Measurements from ENCODE around the gene FIBP.
A peak's percentile ranks its signal among the peaks of the same experiment; 100 is the strongest.

FIBP gene

DNA sequence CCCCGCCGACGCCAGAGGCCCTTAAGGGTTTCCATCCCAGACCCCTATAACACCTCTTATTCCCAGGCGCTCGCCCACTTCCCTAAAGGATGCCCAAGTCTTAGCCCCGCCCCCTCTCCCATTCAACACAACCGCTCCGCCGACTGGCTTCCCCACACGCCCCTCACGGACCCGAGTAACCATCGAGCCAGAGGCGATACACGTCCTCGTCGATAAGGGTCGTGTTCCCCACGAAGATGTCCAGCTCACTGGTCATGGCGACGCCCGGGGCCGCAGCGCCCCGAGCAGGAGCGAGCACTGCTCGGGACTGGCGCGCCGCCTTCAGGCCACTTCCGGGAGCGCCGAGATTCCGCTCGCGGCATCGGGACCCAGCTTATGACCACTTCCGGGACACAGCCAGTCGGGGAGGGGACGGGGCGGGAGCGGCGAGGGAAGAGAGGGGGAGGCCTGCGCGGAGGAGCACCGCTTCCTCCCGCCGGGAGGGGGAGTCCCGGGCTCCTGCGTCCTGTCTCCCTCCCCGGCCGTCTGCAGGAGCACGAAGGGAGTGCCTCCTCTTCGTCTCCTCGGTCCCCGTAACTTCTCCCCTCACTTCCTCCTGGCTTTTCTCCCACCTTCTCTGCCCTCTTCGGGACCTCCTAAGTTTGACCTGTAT lies at the start of gene FIBP:
TSS of gene FIBP (minus strand) at position 309 of the 652 bp plus-strand sequence. CDS start at position 256, 53 bp downstream.
- DNase-seq (ENCODE audit: low spot score) = peak; percentile 97

DNA sequence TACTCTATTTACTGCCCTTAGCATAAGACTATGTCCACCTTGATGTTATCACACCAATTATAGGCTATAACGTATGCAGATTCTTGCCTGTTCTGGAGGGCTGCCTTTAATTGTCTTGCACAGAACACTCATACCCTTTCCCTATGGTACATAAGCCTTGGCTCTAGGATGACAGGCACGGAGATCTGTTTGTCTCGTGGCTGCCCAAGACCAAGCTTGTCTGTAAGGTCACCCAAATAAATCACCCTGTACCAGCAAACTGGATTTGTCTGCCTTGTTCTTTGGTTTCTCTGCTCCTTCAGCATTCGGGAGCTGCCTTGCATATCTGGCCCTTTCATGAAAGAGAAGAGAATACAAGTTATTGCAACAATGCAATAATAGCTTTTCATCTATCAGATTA lies 49.5 kb upstream of the FIBP start:
- DNase-seq (ENCODE audit: low spot score) = no peak

DNA sequence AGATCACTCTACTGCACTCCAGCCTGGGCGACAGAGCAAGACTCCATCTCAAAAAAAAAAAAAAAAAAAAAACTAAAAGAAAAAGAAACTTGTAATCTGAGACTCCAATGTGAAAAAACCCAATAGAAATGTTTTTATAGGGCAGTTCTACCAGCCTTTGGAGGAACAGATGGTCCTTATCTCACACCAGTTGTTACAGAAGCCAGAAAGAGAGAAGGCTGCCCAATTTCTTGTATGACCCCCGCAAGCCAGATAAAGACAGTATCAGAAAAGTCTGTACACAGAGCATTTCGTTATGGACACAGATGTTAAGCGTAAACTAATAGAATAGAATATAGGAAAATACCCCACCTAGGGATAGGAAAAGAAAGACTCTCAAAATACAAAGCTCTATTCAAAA lies 45.7 kb upstream of the FIBP start:
- no peak for DNase-seq (ENCODE audit: low spot score)

DNA sequence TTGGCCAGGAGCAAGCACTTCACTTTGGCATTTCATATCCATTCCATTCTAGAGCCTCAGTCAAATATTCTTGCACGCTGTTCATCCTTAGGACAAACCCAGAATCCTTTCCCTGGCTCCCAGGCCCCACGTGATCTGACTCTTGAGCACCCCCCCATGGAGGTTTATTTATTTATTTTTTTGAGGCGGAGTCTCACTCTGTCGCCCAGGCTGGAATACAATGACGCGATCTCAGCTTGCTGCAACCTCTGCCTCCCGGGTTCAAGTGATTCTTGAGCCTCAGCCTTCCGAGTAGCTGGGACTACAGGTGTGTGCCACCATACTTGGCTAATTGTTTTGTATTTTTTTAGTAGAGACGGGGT lies 44.3 kb upstream of the FIBP start:
- no peak for DNase-seq (ENCODE audit: low spot score)

DNA sequence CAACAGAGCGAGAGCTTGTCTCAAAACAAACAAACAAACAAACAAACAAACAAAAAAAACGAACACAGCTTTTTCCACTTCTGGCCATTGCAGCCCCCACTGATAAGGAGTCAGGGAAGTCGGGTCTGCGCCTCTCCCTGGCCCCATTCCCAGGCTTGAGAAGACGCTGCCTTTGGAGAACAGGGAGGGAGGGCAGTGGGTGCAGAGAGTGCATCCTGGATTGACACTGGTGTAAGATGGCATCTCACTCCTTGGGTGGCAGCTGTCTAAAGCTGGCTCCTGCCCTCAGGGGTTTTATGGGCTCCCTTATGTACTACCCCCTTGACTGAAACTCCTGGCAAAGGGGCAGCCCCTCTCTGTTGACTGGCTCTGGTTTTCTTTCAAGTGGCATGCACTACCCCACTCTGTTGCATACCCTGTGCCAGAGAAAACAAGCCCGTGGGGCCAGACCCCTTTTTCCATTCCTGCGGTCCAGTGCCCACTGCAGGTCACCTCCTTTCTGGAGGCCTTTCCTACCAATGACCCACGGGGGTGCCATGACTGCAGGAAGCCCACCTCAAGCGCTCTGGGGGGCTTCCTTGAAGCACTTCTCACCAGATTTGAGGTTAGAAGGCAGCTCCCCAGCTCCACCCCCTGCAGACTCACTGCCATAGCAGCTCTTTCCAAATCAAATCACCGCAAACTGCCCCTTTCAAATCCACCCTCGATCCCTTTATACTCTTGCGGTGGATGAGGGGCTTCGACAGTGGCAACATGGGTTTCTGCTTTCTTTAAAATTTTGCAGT lies 43.7 kb upstream of the FIBP start:
- DNase-seq (ENCODE audit: low spot score) = no peak

DNA sequence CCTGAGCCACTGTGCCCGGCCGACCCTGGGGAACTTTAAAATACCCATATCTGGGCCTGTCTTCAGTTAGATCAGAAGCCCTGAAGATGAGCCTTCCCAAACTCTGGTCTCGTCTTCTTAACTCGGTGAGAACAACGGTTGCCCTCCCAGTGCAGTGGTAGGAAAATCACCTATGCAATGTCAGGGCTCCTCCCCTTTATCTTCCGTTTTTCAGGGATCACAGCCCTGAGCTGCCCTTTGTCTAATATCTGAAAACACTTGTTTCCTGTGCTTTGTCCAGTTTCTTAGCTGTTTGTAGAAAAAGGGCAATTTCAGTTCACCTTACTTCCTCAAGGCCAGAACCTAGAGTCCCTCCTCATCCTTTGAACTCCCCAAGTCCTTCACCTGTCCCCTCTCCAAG lies 40.4 kb upstream of the FIBP start:
- DNase-seq (ENCODE audit: low spot score) = no peak

DNA sequence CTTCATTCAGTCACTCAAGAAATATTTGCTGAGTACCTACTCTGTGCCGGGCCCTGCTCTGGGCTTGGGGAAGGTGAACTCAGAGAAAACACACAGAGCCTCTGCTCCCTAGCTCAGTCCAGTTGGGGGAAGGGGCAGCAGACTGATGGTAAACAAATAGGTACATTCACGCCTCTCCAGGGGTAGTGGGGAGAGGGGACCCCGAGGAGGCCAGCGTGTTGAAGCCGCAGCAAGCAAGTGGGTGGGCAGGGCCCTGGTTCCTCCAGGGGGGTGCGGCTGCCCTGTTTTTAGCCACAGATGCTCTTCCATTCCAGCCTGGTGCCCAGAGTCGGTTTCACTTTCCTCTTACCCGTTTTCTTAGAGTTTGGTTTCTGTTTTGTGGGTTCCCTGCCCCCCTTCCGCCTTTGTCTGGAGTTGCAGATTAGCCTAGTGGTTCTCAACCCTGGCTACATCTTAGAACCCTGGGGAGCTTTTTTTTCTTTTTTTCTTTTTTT lies 39.7 kb upstream of the FIBP start:
- no peak for DNase-seq (ENCODE audit: low spot score)

DNA sequence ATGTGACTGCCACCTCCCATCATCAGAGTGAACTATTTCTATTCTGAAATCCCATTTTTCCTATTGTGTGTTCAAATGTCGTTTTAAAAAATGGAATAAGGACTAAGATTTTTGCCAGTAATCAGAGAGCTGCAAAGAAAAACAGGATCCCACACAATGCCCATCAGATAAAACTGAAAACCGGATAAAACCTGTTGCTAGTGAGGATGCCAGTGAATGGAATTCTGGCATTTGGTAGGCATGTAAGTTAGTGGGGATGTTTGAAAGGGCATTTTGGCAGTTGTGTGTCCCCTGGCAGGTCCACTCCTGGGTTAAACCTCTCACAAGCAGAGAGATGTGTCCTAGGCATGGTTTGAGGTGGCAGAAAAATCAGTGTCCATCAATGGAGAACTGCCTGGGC lies 37.1 kb upstream of the FIBP start:
- no peak for DNase-seq (ENCODE audit: low spot score)

DNA sequence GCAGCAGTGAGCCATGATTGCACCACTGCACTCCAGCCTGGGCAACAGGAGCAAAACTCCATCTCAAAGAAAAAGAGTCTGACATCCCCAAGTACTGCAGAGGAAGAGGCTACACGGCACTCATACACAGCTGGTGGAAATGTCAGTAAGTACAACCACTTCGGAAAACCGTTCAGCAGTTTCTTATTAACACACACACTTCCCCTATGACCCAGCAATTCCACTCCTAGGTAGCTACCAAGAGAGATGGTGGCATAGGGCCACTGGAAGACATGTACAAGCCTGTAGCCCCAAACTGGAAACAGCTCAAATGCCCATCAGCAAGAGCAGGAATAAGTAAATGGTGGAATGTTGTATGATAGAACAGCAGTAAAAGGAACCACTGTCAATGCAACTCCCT lies 34.3 kb upstream of the FIBP start:
- DNase-seq (ENCODE audit: low spot score) = no peak

DNA sequence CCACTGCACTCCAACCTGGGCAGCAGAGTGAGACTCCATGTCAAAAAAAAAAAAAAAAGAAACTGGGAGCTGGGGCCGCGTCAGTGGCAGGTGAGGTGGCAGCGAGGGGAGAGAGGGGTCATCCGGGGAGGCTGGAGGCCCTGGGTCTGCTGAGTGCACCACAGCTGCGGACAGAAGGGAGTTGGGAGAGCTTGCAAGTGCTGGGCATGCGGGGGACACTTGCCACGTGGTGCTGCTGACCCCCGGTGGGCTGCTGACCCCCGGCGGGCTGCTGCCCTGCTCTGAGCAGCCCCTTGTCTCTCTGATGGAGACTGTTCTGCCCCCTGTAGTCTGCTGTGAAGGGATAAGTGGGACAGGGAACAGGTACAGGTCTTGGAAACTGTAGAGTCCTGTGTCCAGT lies 33.6 kb upstream of the FIBP start:
- no peak for DNase-seq (ENCODE audit: low spot score)

DNA sequence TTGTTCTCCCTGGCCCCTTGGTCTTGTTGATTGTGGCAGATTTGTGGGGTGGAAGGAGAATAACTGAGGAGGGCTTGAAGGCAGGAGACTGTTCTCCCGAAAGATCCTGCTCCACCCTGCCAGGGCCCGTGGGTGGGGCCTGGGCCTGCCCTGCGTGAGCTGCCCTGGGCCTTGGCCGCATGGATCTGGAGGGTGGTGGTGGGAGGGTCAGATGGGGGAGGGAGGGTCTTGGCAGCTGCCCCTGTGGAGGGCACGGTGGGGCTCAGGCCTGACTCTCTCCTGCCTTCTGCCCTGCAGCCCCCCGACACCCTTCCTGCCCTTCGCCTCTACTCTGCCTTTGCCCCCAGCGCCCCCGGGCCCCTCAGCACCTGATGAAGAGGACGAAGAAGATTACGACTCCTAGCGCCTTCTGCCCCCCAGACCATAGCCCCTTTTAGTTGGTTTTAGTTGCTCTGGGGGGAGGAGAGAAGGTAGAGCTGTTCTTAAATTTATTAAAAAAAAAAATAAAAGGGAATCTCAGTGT lies 32.8 kb upstream of the FIBP start:
- DNase-seq (ENCODE audit: low spot score) = no peak

DNA sequence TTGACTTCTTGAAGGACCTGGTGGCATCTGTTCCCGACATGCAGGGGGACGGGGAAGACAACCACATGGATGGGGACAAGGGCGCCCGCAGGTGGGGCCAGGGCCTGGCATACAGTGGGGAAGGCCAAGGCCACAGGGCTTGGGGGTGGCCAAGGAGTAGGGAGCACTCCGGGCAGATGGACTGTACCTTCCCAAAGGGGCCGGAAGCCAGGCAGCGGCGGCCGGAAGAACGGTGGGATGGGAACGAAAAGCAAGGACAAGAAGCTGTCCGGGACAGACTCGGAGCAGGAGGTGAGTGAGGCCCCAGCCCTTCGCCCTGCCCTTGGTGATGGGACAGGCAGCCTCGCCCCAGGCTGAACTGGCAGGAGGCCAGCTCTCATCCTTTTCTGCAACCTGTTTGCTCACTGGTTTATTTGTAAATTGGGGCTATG lies 32.1 kb upstream of the FIBP start:
- DNase-seq (ENCODE audit: low spot score) = no peak

DNA sequence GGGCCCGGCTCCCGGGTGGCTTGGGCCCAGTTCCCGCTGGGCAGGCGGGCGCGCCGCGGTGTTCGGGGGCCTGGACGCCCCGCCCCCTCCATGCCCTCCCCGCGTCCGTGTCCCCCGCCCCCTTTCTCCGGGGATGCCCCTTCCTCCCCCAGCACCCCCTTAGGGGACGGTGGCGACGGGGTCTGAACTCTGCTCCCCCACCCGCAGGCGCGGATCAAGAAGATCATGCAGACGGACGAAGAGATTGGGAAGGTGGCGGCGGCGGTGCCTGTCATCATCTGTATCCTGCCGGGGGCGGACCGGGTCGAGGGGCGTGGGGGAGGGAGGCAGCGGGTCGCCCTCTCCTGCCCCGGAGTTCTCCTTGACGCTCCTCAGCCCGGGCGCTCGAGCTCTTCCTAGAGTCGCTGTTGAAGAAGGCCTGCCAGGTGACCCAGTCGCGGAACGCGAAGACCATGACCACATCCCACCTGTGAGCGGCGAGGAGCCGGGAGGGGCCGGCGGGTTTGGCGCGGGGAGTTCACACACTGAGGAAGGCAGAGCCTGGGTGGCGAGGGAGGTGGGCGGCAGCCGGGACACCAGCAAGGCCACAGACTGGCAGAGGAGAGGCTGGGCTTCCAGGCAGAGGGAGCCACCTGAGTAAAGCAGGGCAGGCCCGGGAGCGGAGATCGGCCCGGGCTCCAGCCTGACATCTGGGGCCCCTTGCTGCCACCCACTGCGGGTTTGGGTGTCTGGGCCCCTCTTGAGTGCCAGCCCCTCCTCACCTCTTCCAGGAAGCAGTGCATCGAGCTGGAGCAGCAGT lies 31.5 kb upstream of the FIBP start:
- no peak for DNase-seq (ENCODE audit: low spot score)

DNA sequence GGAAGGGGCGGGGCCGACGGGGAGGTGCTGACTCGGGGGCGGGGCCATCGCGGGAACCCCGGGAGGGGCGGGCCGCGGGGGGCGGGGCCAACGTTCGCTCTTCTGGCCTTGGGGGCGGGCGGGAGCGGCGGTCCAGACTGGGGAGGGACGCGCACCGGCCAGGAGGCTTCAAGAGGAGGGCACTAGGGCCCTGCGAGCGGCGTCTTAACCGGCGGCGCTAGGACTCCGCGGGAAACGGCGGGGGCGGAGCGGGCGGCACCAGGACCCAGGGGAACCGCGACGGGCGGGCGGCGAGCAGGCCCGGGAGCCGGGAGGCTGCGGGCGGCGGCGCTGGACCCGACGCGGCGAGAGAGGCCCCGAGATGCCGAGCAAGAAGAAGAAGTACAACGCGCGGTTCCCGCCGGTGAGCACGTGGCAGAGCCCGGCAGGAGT lies 30.9 kb upstream of the FIBP start, which contains the start of gene DRAP1:
TSS of gene DRAP1 (plus strand) at position 286 of the 432 bp plus-strand sequence. CDS start at position 362, 76 bp downstream.
- peak; percentile 94 for DNase-seq (ENCODE audit: low spot score)

DNA sequence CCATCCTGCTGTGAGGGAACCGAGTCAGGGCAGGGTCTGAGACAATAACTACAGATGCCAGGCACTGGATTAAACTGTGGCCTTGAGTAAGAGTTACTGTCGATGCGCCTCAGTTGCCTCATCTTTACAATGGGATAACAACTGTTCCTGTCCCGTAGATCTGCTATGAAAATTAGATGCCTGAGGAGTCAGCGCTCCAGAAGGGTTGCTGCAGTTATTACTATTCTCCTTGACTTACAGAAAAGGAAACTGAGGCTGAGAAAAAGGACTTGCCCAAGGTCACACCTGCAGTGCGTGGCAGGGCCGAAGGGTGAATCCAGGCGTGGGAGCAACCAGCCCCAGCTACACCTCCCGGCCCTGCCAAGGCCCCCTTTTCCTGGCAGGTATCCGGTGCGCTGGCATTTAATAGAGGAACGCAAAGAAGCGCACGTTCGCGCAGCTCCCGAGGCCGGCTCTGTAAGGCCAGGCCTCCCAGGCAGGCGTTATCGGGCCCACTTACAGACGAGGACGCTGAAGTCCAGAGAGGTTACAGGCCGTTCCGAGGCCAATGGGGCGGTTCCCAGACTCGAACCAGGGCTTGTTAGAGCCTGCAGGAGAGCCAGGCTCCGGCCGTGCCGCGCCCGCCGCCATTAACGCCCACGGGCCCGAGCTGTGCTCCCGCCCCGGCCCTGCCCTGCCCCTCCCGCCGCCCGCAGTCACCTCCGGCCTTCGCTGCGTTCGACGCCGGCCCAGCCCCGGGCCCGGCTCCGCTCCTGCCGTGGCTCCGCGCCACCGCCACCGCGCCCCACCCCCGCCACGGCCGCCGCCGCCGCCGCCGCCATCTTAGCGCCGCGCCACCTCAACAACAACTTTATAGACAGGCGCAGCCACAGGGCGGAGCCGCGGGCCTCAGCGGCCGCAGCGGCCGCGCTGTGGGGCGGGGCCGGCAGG lies 30.2 kb upstream of the FIBP start, which contains the start of gene C11orf68:
TSS of gene C11orf68 (minus strand) at position 852 of the 930 bp plus-strand sequence. CDS start at position 821, 31 bp downstream.
- DNase-seq (ENCODE audit: low spot score) = no peak

DNA sequence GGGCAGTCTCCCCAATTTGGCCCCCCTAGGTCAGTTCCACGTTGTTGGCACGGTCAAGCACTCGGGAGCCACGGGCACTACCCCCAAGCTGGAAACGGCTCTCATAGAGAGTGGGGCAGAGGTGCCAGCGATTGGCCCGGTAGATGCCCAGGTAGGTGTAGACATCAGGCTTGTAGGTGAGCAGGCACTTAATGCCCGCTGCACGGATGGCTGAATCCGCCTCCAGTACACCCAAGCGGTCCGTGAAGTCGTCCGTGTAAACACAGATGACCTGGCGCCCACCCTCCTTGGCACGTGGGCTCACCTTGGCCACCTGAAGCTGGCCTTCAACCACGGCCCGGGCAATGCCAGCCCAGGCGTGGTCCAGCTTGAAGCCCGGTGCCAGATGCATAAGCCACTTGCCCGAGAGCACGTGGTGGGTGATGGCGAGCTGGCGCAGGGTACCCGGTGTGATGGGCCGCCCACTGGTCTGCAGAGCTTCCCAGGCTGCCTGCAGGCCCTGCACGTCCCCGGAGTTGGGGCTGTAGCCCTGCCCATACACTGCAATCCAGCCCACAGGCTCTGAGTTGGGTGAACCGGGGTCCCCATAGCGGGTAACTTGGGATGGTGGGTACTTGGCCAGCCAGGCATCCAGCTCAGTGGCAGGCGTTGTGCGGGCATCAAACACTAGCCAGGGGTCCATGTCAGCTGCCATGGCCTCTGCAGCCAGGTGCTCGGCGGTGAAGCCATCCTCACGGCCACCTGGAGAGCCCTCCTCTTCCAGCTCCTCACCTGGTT lies 29.4 kb upstream of the FIBP start:
- no peak for DNase-seq (ENCODE audit: low spot score)

DNA sequence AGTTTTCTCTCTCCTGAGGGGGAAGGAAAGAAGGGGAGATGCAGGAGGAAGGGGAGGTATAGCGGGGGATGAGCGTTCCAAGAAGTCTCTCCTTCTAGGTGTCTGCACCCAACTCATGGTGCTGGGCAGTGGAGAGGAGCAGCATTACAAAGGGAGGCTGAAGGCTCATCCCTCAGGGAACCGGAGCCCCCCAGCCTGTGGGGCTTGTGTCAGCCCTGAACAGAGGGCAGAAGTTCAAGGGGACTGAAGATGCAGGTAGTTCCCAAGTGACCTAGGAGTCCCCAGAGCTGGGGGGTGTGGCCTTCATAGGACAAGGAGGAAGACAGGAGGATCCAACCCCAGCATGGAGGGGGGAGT lies 28.8 kb upstream of the FIBP start:
- no peak for DNase-seq (ENCODE audit: low spot score)

DNA sequence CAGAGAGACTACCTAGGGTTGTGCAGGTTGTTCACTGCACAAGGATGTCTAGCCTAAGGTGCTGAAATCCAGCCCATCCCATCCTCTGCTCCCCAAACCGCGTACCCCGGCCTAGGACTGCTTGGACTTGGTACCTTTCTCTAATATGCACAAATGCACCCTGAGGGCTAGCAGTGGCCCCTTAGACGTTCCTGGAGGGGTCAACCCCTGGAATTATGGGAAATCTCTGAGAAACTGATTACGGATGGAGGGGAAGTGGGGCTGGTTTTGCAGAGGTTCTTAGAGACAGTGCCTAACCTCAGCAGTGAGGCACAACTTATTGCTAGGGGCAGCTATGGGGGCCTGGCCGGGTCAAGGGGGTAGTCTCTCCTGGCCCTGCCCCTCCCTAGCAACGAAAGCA lies 28.1 kb upstream of the FIBP start:
- no peak for DNase-seq (ENCODE audit: low spot score)

DNA sequence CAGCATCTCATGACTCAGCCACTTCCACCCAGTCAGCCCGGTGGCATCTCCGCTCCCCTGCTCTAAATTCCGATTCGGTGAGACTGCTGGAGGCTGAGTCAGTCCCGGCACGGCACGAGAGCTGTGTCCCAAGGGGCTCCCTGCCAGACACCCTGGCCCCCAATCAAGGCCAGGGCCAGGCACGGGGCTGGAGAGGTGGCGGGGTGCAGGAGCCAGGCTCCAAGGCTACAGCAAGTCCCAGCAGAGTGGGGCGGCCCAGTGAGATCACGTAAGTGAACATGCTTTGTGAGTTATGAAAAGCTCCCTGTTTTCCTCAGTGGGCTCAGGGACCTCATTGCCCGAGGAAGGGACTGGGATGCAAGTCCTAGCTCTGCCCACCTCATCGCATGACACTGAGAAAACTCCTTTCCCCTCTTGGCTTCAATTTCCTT lies 27.6 kb upstream of the FIBP start:
- DNase-seq (ENCODE audit: low spot score) = peak; percentile 97

DNA sequence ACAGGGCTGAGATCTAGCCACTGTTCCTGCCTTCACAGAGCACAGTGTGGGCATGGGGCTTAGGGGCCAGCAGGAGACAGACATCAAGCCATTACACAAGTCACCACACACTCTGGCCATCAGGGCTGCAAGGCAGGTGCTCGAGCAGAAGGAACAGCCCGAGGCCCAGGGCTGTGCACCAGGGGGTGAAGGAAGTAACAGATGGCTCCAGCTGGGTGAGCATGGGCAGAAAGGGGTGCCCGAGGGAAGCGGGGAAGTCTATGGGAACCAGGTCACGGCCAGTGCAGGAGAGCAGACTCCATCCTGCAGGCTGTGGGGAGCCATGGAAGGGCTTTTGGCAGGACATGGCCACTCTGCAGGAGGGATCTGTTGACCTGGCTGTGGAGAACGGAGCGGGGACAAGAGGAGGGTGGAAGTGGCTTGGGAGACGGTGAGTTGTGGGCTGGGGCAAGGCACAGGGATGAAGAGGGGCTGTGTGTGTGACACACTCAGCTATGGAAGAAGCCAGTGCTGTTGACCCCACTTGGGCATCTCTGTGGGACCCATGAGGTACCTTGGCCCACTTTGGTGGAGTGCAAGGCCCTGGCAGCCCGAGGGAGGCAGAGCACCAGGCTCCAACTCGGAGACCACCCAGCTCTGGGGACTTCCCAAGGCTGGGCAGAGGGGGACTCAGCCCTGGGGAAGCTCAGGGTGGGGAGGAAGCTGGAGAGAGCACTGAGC lies 27.0 kb upstream of the FIBP start:
- no peak for DNase-seq (ENCODE audit: low spot score)

Data from COLO829 (cell line).